IPS-15b (cell line): ENCODE data around the gene REXO4.
A peak's percentile ranks its signal among the peaks of the same experiment; 100 is the strongest.

Experiments
- H3K27me3 ChIP-seq: one replicate; pipeline ENCODE4 v1.6.1; 2013; ENCODE audit warnings: low read length; ENCODE audit not compliant: control insufficient read depth, insufficient read depth
- H3K36me3 ChIP-seq: one replicate; pipeline ENCODE4 v1.6.1; 2013; ENCODE audit warnings: low read length; ENCODE audit not compliant: control insufficient read depth, insufficient read depth
- H3K4me1 ChIP-seq: one replicate; pipeline ENCODE4 v1.6.1; 2013; ENCODE audit warnings: mild to moderate bottlenecking, low read length; ENCODE audit not compliant: control insufficient read depth, insufficient read depth
- H3K4me3 ChIP-seq: one replicate; pipeline ENCODE4 v1.5.1; 2013; ENCODE audit warnings: low read depth, low read length
- H3K9ac ChIP-seq: one replicate; pipeline ENCODE4 v1.6.1; 2013; ENCODE audit warnings: low read depth, mild to moderate bottlenecking, low read length
- H3K9me3 ChIP-seq: one replicate; pipeline ENCODE4 v1.6.1; 2013; ENCODE audit warnings: mild to moderate bottlenecking, low read length; ENCODE audit not compliant: control insufficient read depth, insufficient read depth

Gene REXO4, protein sequence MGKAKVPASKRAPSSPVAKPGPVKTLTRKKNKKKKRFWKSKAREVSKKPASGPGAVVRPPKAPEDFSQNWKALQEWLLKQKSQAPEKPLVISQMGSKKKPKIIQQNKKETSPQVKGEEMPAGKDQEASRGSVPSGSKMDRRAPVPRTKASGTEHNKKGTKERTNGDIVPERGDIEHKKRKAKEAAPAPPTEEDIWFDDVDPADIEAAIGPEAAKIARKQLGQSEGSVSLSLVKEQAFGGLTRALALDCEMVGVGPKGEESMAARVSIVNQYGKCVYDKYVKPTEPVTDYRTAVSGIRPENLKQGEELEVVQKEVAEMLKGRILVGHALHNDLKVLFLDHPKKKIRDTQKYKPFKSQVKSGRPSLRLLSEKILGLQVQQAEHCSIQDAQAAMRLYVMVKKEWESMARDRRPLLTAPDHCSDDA

DNA sequence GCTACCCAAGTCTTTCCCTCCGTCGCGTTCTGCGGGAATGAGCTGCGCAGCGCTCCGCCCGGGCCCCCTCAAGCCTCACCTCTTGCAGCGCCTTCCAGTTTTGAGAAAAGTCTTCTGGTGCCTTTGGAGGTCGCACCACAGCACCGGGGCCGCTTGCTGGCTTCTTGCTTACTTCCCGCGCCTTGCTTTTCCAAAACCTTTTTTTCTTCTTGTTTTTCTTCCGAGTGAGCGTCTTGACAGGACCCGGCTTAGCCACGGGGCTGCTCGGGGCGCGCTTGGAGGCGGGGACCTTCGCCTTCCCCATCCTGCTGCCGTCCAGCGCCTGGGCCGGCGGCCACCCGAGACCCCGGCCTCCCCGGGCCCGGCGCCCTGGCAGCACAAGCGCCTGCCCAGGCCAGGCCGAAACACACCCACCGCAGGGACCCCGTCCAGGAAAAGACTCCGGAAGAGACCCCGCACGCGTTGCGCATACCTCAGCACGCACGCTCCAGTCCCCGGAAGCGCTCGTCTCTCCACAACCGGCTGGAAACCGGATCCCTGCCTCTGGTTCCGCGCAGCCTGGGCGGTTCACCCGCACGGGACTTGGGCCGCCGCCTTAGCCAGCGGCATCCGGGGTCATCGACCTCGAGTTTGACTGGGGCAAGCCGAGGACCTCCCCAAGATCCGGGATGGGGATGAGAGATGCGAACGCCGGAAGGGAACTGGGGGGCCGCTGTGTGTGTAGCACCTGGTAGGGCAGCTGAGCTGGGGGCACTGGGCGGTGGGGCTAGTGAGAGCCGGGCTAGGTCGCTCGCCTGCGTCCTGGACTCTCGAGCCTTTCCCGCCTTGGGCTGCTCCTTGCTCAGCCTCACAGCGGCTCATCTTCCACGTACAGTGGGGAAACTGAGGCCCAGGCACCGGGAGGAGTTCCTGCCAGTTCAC lies at the start of gene REXO4:
REXO4 (minus strand) TSS at position 470 of the 921 bp plus-strand sequence; CDS start at position 304, 166 bp downstream.
- Histone ChIP-seq H3K9ac (peak within 1 kb of the TSS; percentile 93), H3K4me1 (no peaks in the 10 kb centered on the region), H3K4me3 (peak within 1 kb of the TSS; percentile 89), H3K27me3 (no peaks in the 10 kb centered on the region), H3K36me3 (peaks cover 12% of the 10 kb centered on the region), H3K9me3 (no peaks in the 10 kb centered on the region)

DNA sequence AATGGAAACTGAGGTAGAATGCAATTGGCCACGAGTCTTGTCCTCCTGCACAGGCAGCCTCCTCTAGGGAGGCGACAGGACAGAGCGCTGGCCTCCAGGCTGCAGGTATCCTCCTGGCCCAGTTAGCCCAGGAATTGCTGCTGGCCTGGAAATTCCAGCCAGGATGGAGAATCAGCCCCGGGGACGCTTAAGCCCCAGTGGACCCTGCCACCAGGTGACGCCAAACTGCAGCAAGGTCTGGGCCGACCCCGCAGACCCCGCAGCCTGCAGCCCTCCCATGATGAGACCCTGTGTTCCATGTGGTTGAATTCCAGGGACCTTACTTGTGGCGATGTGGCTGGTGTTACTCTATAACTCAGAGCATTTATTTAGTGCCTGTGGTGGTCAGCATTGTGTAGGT lies 49.3 kb upstream of the REXO4 start:
- no peaks in the 10 kb centered on the region for H3K9me3 ChIP-seq
- H3K4me3 ChIP-seq, result no peak overlapping the region
- no peaks in the 10 kb centered on the region for H3K4me1 ChIP-seq
- H3K27me3 ChIP-seq, result no peaks in the 10 kb centered on the region
- peaks cover 3% of the 10 kb centered on the region for H3K36me3 ChIP-seq
- no peak overlapping the region for H3K9ac ChIP-seq

DNA sequence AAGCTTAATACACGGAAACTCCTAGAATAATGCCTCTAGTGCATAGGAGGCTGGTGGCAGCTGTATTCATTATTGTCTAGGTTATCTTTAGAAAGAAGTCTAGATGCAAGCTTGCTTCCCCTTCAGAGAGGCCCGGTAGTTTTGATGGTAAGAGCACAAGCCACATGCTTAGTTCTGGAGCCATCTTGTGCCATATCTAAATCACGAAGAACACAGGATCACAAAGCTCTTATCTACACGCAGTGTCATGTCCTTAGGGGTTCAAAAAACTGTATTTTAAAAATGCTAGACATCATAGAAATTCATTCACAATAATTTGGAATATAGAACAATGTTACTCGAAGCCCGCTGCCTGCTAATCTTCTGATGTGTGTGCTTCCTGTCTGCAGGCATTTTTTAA lies 48.2 kb upstream of the REXO4 start:
- H3K9ac ChIP-seq, result no peak overlapping the region
- H3K9me3 ChIP-seq, result no peaks in the 10 kb centered on the region
- H3K27me3 ChIP-seq, result no peaks in the 10 kb centered on the region
- H3K4me3 ChIP-seq, result no peak overlapping the region
- peaks cover 2% of the 10 kb centered on the region for H3K4me1 ChIP-seq
- H3K36me3 ChIP-seq, result no peaks in the 10 kb centered on the region

DNA sequence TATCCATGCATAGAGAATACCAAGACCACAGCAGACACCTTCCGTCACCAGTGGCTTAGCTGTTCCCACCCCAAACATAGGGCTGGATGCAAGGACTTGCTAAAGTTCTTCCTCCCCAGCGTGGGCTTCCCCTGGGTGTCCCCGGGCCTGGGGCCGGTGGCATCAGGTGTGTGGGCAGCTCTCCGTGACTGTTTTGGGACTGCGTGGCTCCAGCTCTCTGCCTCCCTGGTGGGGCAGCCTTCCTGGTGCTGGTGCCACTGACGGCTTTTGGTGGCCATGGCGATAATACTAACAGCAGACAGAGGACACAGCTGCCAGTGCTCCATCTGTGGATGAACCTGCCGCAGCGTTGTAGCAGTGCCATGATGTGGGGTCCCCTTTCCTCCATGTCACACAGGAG lies 46.8 kb upstream of the REXO4 start:
- H3K27me3 ChIP-seq, result no peaks in the 10 kb centered on the region

DNA sequence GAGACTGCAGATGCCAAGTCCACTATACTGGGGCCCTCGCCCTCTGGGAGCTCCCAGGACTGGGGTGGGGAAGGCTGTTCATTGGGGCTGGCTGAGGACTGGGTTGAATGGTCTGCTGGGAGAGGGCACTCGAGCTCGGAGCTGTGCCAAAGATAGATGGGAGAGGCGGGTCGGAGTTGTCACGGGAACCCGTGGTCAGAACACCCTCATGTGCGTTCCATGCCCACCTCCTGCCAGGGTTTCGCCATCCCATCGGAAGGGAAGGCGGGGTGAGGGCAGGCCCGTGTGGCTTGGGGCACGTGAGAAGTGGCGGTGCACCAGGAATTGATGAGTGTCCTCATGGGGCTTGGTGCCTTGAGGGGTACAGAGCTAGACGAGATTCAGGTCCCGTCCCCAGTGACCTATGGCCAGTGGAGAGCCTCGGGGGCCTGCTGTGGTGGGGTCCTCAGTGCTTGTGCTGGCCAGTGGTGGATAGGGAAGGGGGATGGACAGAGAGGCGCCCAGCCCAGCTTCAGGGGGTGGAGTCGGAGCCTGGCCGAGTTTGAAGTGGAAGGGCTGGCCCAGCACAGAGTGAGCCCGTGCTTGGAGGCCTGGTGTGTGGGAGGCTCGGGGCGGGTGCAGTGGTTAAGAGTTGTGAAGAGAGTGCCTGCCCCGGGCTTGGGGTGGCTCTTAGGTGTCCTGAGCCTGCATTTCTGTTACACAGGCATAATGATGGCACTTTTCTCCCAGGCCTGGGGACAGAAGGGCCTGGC lies 46.2 kb upstream of the REXO4 start:
- Histone ChIP-seq H3K9me3 (no peaks in the 10 kb centered on the region), H3K27me3 (no peaks in the 10 kb centered on the region), H3K9ac (no peak overlapping the region), H3K4me1 (peaks cover 5% of the 10 kb centered on the region), H3K36me3 (no peaks in the 10 kb centered on the region), H3K4me3 (no peak overlapping the region)

More for the DNA sequence above, 46.8 kb upstream of the REXO4 start:
- no peaks in the 10 kb centered on the region for H3K9me3 ChIP-seq
- H3K4me3 ChIP-seq, result no peak overlapping the region
- H3K9ac ChIP-seq, result no peak overlapping the region
- no peaks in the 10 kb centered on the region for H3K36me3 ChIP-seq
- H3K4me1 ChIP-seq, result peaks cover 5% of the 10 kb centered on the region

DNA sequence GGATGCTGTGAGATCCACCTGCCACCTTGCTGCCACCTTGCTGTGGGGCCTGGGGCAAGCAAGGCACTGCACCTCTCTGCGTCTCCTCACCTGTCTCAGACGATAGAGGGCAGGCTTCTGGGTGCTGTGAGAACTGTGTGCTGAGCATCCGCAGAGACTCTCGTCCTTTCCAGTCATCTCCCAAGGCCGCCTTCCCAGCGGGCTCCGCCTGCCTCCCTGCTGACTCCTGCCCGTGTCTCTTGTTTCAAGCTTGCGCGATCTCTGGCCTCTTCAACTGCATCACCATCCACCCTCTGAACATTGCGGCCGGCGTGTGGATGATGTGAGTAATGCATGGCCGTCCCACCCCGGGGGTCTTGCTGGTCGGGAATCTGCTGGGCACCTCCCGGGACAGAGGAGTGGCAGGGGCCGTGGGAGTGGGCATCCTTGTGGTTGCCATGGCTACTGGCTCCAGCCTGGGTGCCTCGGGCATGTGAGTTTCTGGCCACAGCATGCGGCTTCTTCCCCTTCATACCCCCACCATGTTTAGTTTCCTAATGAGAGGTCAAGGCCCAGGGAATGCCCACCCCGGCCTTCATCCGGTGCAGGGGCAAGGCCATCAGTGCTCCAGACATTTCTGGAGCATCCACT lies 45.5 kb upstream of the REXO4 start:
- Histone ChIP-seq H3K27me3 (no peaks in the 10 kb centered on the region), H3K4me3 (no peak overlapping the region), H3K36me3 (no peaks in the 10 kb centered on the region), H3K9ac (peak overlapping the region; percentile 24), H3K4me1 (peaks cover 5% of the 10 kb centered on the region), H3K9me3 (no peaks in the 10 kb centered on the region)

DNA sequence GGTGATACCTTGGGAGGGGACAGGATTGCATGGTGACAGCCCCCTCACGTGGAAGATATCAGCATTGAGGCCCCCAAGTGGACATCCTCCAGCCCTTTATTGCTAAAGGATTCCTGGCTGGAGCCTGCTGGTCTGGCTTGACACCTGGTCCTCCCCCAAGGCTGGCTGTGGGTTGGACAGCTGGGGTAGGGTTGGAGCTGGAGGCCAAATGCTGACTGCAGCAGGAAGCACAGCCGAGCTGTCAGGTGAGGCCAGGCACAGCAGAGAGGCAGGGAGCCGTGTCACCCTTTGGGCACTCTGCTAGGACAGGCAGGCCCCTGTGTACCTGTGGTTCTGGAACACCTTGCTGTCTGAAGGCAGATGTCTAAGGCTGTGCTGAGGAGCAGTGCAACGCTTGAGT lies 44.2 kb upstream of the REXO4 start:
- H3K4me1 ChIP-seq, result peaks cover 5% of the 10 kb centered on the region
- H3K9me3 ChIP-seq, result no peaks in the 10 kb centered on the region
- no peak overlapping the region for H3K9ac ChIP-seq
- no peaks in the 10 kb centered on the region for H3K36me3 ChIP-seq
- H3K27me3 ChIP-seq, result no peaks in the 10 kb centered on the region
- H3K4me3 ChIP-seq, result no peak overlapping the region

DNA sequence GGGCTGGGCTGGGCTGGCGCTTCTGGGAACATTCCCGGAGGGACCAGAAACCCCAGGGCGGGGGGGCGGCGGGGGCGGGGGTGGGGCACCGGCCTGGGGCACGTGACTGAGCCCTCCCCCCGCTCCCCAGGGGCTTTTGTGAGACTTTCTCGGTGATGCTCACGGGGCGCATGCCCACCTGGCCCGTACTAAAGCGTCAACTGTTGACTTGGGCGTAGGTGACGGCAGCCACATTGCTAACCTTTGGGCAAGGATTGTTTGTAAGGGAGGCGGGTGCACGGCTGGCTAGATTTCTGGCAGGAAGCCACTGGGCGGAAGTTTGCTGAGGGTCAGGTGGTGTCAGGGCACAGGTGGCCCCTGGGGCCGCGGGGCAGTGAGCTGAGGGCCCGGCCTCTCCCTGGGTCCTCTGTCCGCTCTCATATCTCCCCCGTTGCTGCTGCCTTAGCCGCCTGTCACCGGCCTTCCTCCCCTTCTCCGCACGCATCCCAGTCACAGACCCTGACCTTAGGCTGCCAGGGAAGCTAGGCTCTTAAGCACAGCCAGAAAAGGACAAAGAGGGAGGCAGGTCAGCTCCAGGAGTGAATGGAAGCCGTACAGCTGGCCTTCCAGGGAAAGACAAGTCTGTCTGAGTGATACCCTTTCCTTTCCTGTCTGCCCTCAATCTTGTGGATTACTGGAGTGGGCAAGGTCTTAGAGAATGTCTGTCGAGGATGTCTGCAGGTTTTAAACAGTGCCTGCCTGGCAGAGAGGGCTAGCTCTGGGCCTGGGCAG lies 42.8 kb upstream of the REXO4 start:
- Histone ChIP-seq H3K27me3 (no peaks in the 10 kb centered on the region), H3K9ac (peak overlapping the region; percentile 93), H3K9me3 (no peaks in the 10 kb centered on the region), H3K36me3 (no peaks in the 10 kb centered on the region), H3K4me3 (peak overlapping the region; percentile 70), H3K4me1 (peaks cover 5% of the 10 kb centered on the region)

DNA sequence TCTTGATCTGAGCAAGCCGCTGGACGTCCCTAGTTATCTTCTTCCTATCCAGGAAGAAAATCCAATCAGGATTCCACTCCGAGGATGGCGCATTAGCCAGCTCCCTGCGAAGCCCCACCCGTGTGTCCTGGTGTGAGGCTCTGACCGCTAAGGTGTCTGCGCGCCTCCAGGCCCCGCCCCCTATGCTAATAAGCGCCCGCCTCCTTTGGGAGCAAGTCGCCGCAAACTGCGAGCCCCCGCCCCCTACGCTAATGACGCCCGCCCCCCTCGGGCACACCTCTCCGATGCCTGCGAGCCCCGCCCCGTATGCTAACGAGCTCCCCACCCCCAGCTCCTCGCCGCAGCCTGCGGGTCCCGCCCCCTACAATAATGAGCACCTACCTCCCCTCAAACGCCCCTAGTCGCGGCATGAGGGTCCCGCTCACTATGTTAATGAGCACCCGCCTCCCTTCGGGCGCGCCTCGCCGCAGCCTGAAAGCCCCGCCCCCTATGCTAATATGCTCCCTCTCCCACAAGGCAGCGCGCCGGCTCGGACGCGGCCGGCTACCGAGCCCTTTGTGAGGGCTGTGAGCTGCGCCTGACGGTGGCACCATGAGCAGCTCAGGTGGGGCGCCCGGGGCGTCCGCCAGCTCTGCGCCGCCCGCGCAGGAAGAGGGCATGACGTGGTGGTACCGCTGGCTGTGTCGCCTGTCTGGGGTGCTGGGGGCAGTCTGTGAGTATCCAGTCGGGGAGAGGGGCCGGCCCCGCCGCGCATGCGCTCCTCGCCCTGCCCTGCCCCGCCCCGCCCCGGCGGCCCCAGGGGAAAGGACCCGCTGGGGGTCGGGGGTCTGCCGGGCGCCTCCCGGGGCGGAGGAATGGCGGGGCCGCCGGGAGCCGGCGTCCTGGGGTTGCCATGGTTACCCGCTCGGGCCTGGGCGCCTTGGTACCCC lies 41.9 kb upstream of the REXO4 start, which contains the start of gene CACFD1:
CACFD1 (plus strand) TSS at position 503 of the 929 bp plus-strand sequence; CDS start at position 592, 89 bp downstream.
- Histone ChIP-seq H3K9ac (peak within 1 kb of the TSS; percentile 93), H3K36me3 (no peaks in the 10 kb centered on the region), H3K9me3 (no peaks in the 10 kb centered on the region), H3K4me1 (peaks cover 5% of the 10 kb centered on the region), H3K27me3 (no peaks in the 10 kb centered on the region), H3K4me3 (peak within 1 kb of the TSS; percentile 70)
